Endometrium (tissue), 2 donors: Measurements from ENCODE around the gene BMP8A.
A peak's percentile ranks its signal among the peaks of the same experiment; 100 is the strongest.
"Not testable (repeated sequence)": the region's sequence is repeated elsewhere in the genome, so short reads cannot be mapped to it uniquely, and the experiment has no call there.

Experiments used
- FAIRE-seq: peaks from 2 replicates; lab custom pipeline; 2012; peaks lifted over from hg19 to GRCh38; lab: Jason Lieb, UNC
- donor health status: control.
- donor health status: control.

The BMP8A gene

GRCh38 chr1:39483276-39483675 lies 8.2 kb upstream of the BMP8A start:
- FAIRE-seq = no peak

GRCh38 chr1:39484564-39484963 lies 6.9 kb upstream of the BMP8A start:
- no peak for FAIRE-seq

- no peak for FAIRE-seq
Observed at GRCh38 chr1:39485046-39485803, 6.2 kb upstream of the BMP8A start.

GRCh38 chr1:39488012-39488545 lies 3.4 kb upstream of the BMP8A start:
- no peak for FAIRE-seq

- peak; percentile 61 for FAIRE-seq
Observed at GRCh38 chr1:39488793-39489566, 2.5 kb upstream of the BMP8A start.

GRCh38 chr1:39489567-39490239 lies 1.7 kb upstream of the BMP8A start:
- FAIRE-seq = no peak

- no peak for FAIRE-seq
Observed at GRCh38 chr1:39490596-39491145, 765 bp upstream of the BMP8A start.

- FAIRE-seq = not testable (repeated sequence)
Observed at GRCh38 chr1:39492118-39493042, 944 bp downstream of the BMP8A start.

GRCh38 chr1:39493043-39493810 lies 1.8 kb downstream of the BMP8A start:
- not testable (repeated sequence) for FAIRE-seq

- FAIRE-seq = no peak
Observed at GRCh38 chr1:39494671-39495410, 3.4 kb downstream of the BMP8A start.

- not testable (repeated sequence) for FAIRE-seq
Observed at GRCh38 chr1:39496520-39496919, 5.1 kb downstream of the BMP8A start.

GRCh38 chr1:39497585-39497984 lies 6.1 kb downstream of the BMP8A start:
- FAIRE-seq = no peak

- FAIRE-seq = not testable (repeated sequence)
Observed at GRCh38 chr1:39498096-39498710, 6.8 kb downstream of the BMP8A start.

GRCh38 chr1:39498821-39499220 lies 7.4 kb downstream of the BMP8A start:
- FAIRE-seq = not testable (repeated sequence)

GRCh38 chr1:39499668-39500067 lies 8.2 kb downstream of the BMP8A start:
- FAIRE-seq = no peak

- no peak for FAIRE-seq
Observed at GRCh38 chr1:39500862-39501389, 9.5 kb downstream of the BMP8A start.

GRCh38 chr1:39501666-39502065 lies 10.2 kb downstream of the BMP8A start:
- FAIRE-seq = no peak

- FAIRE-seq = not testable (repeated sequence)
Observed at GRCh38 chr1:39504436-39504835, 13.0 kb downstream of the BMP8A start.

- FAIRE-seq = no peak
Observed at GRCh38 chr1:39505289-39505688, 13.9 kb downstream of the BMP8A start.
